Measurements from ENCODE around the gene SSX2IP.
"Not testable (repeated sequence)": the region's sequence is repeated elsewhere in the genome, so short reads cannot be mapped to it uniquely, and the experiment has no call there.

SSX2IP gene

DNA sequence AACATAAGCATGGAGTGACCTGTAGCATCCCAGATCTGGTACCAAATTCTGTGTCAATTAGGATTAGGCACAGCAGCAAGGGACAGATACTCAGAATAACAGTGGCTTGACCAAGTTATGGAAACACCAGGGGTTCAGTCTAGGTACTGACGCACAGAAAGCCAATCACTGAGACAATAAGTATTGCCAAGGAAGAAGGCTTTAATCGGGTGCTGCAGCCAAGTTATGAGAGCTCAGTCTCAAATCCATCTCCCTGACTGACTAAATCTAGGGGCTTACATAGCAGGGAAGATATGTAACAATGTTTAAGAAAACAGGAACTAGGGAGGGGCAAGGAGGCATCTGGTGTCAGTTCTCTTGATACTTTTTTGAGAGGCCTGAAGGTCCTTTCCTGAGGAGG is 76.4 kb downstream of the SSX2IP start:
- no peak for FAIRE-seq

DNA sequence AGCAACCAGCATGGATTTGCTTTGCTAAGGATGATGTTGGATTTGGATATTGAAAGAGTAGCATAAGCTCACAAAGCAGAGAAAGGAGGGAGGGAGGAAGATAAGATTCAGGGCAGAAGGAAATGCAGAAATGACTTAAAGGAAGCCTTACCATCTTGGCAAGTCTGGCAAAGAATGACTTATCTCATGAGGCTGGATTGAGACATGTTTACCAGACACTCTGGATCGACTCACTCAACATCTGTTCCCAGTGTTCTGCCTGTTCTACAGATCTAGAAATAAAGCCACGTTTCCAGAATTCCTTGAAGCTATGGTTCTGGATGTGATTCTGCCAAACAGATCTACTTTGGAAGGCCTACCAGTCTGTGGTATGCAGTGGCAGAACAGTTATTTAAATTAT is 77.2 kb downstream of the SSX2IP start:
- FAIRE-seq, result no peak

DNA sequence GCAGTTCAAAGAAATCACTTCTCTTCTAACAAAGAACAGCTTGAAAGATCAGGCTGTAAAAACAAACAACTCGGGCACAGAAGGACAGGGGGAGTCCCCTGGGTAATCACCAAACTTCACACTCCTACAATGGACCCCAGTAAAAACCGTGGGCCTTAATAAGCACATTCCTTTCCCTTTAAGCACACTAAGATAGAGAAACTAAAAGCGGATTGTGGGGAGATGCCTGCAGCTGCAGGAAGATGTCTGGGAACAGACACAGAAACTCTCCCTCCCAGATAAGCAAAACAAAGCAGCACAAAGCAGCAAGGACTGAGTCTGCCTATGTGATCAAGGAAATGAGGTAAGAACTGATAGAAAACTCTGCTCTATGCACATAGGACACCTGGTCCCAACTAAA is 78.5 kb downstream of the SSX2IP start:
- no peak for FAIRE-seq

DNA sequence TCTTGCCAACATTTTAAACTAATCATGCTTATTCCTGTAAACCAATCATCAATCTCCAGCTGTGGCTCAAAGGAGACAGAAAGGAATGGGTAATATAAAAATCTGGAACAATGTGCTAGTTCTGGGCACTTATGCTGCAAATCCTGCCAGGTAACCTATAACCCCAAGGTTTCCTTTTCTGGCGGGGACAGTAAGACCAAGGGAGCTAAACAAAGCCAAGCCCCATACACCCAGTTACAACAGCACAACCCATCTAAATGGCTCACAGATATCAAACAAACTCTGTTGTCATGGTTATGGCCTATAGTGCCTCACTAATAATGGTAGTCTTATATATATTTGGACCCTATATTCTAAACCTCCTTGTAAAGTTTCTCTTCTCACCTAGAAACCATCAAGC is 79.2 kb downstream of the SSX2IP start:
- FAIRE-seq, result no peak

DNA sequence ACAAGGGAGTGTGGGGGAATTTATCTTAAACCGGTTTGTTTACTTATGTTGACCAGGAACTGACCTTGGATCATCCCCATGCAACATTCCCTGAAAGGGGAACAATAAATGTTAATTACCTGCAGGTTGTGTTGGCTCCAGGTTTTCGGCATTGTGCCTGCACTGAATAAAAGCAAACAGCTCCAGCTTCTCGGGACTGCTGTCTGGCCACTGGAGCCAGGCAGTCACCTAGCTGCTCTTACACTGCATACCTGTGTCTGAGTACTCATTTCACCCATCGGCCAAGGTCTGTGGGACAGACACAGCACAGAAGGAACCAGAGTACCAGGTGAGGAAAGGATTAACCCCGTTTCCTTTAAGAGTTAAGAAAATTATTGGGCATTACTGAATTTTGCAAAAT is 83.3 kb downstream of the SSX2IP start:
- FAIRE-seq, result no peak

DNA sequence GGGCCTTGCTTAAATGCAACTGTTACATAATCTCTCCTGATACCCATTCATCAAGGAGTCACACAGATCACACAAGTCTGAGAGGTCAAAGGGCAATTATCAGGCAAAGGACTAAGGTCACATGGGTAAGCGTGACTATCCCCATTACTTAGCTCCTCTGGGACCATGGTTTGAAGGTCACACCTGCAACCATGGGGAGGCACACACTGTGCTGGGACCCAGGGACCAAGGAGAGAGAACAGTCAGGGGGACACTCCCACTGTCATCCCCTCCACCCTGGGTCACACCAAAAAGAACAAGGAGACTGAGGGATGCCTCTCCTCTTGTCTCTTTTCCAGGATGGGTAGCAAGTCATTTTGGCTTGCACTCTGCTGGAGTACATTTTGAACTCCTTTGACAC is 85.1 kb downstream of the SSX2IP start:
- no peak for FAIRE-seq

DNA sequence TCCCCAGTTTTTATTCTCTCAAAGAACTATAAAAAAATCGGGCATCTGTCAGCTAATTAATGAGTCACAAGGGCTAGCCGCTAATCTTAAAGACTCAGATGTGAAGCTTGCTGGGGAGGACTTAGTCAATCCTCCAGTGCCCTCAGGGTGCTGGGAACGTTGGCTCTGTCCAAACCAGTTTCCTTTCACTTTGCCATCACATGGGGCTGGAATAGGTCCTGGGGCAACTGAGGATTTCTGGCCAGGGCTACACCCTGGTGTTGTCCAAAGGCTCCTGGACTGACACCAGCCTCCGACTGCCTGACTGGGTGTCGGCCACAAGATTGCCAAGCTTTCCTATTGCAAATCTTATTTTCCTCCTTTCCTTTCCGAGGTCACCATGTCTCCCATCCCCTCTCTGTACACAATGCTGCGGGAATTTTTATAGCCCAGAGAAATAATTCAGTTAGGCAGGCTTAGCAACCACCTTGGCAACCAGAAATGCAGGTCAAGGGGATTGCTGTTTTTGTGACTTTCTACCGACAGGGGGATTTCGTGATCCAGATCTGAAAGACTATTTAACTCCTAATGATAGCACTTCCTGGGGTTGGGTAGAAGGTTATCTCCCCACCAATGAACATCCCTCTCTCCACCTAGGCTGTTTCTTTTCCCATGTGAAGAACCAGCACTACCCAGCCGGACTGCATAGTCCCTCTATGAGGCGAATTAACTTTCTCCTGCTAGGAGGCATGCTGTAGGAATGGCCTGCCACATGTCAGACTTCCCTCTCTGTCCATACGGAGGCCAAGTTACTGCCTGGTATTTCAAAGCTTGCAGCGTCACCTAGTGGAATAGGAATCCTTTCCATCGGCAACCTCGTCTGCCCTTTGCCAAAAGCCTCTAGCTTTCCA is 86.1 kb downstream of the SSX2IP start:
- FAIRE-seq, result no peak

DNA sequence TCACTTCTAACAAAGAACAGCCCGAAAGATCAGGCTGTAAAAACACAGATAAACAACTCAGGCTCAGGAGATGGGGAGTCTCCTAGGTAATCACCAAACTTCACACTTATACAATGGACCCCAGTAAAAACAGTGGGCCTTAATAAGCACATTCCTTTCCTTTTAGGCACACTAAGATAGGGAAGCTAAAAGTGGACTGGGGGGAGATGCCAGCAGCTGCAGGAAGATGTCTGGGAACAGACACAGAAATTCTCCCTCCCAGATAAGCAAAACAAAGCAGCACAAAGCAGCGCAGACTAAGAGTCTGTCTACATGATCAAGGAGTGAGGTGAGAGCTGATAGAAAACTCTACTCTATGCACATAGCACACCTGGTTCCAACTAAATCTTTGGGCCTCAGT is 87.0 kb downstream of the SSX2IP start:
- no peak for FAIRE-seq

DNA sequence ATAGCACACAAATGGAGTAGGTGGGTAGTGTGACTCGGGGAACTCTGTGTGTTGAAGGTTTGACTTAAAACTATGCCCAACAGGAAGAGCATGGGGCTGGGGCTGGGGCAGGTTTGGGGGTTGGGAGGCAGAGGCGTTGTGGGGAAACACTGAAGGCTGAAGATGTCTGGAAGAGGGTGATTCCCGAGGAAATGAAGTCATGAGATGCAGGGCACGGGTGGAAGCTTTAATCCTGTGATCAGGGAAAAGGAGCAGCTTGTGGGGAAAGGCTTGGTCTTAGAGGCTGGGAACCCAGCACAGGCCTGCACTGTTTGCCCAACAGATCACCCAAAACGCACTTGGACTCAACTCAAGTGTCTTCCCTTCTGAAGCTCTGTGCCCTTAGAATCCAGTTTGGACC is 89.5 kb downstream of the SSX2IP start:
- FAIRE-seq, result no peak

DNA sequence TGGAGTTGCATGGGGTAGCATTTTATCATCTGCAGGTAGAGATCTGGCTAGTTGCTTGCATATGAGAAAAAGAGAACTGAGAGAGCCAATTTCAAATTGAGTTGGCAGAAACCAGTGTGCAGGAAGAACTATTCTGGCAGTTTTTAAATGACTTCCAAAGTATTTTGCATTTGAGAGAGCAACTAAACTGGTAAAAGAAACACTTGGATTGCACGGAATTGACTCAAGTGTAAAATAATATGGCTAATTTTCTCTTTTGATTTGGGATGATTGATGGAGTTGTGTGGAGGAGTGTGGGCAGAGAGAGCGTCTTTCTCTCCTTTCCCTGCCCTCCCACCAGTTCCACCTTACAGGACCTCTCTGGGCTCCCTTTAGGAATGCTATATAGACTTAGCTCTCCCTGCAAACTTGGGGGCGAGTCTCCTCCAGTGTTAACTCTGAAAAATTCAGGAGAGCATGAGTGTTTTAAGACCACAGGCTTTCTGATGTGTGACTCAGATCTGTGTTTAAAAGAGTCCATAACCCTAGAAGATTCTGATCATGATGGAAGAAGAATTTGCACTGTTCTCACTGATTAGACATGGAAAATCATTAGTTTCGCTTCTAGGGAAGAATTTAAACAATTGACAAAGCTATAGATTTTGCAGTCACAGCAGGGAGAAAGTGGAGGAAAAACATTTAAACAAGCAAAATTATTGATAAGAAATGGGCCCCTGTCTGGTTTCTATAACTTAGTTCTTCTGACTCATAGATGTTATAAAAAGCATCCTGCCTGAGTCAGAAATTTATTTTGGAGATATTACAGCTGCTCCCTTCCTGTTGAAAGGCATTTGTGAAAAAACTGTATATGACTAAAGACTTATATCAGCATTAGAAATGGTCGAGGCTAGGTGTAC is 91.2 kb downstream of the SSX2IP start:
- FAIRE-seq, result no peak

DNA sequence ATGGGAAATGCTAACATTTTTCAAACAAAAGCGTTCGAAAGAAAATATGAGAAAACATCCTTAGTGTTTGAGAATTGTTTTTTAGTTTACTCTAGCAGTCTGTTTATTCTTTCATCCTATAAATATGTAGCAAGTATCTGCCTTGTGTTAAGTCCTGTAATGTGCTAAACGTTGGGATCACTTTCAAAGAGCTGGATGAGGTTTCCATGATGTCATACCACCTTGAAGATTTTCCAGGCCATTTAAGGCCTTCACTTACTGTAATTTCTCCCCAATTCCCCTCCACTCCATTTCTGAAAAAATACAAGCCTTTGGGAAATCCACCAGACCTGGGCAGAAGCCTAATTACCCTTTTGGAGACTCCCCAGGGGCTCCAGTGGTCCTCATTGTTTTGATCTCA is 91.8 kb downstream of the SSX2IP start:
- no peak for FAIRE-seq

DNA sequence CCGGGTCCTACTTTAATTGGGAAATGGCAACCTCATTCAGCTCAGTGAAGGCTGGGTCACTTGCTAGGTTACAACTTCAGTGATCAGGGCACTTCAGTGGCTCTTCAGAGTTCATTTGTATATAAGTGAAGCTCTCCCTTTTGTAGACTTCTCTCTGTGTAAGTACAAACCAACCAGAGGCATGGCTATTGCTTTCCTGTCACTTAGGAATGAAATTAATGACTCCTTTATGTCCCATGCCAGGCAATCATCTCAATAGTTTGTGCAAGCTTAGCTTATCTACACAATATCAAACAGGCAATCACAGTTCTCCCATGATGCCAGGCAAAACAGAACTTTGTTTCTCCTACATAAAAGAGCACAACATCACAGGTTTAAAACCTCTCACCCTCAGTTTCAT is 93.2 kb downstream of the SSX2IP start:
- no peak for FAIRE-seq

DNA sequence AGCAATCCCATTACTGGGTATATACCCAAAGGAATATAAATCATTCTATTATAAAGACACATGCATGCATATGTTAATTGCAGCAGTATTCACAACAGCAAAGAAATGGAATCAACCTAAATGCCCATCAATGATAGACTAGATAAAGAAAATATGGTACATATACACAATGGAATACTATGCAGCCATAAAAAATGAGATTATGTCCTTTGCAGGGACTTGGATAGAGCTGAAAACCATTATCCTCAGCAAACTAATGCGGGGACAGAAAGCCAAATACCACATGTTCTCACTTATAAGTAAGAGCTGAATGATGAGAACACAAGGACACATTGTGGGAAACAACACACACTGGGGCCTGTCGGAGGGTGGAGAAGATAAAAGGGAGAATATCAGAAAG is 95.3 kb downstream of the SSX2IP start:
- not testable (repeated sequence) for FAIRE-seq
